ENCODE measurements around the gene LIN37.

GRCh38 chr19:35793381-35794165 is 45.2 kb downstream of the LIN37 start:
- TF ChIP-seq HES1 (IDR thresholded peaks at IDR 0.05; ENCODE audit: low read depth) (no peak), CTCF (IDR thresholded peaks at IDR 0.05 in 2 of 3, conservative IDR thresholded peaks at IDR 0.05 in 1 of 3; ENCODE audit: insufficient read depth in 2 of 3, low read depth in 1 of 3, low read length in 3 of 3) (no peak), ZBTB49 (CRISPR knock-in tag; IDR thresholded peaks at IDR 0.05; ENCODE audit: borderline replicate concordance) (no peak), ZNF740 (CRISPR knock-in tag; IDR thresholded peaks at IDR 0.05) (no peak), ZNF740 (tag; IDR thresholded peaks at IDR 0.05) (no peak), YY1 (IDR thresholded peaks at IDR 0.05; ENCODE audit: borderline replicate concordance in 1 of 3, control insufficient read depth in 1 of 3, extremely low read depth in 1 of 3, insufficient read depth in 3 of 3, insufficient read length in 1 of 3, insufficient replicate concordance in 2 of 3, low read depth in 1 of 3, low read length in 2 of 3) (no peak), POLR2A (conservative IDR thresholded peaks at IDR 0.05) (no peak), ZNF175 (CRISPR knock-in tag; IDR thresholded peaks at IDR 0.05; ENCODE audit: low read depth) (no peak), SMARCA5 (IDR thresholded peaks at IDR 0.05) (no peak)

All from K562 (cell line).